GM12801 (cell line): ENCODE results near the gene KARS1.

ENCODE experiments used
- CTCF ChIP-seq: IDR thresholded peaks from one replicate; pipeline ENCODE4 v1.5.1; 2011; ENCODE audit warnings: control low read depth; ENCODE audit not compliant: insufficient read length; ENCODE audit errors: extremely low read depth

KARS1 gene

GRCh38 chr16:75647492-75648264 is at the start of gene KARS1, which contains the start of gene TERF2IP:
TSS of gene KARS1 (minus strand) at chr16:75647665. CDS start at chr16:75647639, 26 bp downstream.
TSS of gene TERF2IP (plus strand) at chr16:75647773. CDS start at chr16:75647883, 110 bp downstream.
- TF ChIP-seq CTCF: no peak

GRCh38 chr16:75695708-75696107 is 48.2 kb upstream of the KARS1 start:
- TF ChIP-seq CTCF: no peak

- TF ChIP-seq CTCF: no peak
Measured at GRCh38 chr16:75687361-75687760, 39.9 kb upstream of the KARS1 start.

- TF ChIP-seq CTCF: no peak
Measured at GRCh38 chr16:75682308-75682707, 34.8 kb upstream of the KARS1 start.

GRCh38 chr16:75679366-75679765 is 31.9 kb upstream of the KARS1 start:
- TF ChIP-seq CTCF: no peak

GRCh38 chr16:75676909-75677308 is 29.4 kb upstream of the KARS1 start, which contains the start of gene CPHXL2:
TSS of gene CPHXL2 (minus strand) at chr16:75677009. CDS start at chr16:75676999, 10 bp downstream.
- TF ChIP-seq CTCF: no peak

GRCh38 chr16:75667503-75667902 is 20.0 kb upstream of the KARS1 start:
- TF ChIP-seq CTCF: no peak
